ENCODE data around the gene TAF9.
A peak's percentile ranks its signal among the peaks of the same experiment; 100 is the strongest.
"Not testable (repeated sequence)": the region's sequence is repeated elsewhere in the genome, so short reads cannot be mapped to it uniquely, and the experiment has no call there.

The TAF9 gene

DNA sequence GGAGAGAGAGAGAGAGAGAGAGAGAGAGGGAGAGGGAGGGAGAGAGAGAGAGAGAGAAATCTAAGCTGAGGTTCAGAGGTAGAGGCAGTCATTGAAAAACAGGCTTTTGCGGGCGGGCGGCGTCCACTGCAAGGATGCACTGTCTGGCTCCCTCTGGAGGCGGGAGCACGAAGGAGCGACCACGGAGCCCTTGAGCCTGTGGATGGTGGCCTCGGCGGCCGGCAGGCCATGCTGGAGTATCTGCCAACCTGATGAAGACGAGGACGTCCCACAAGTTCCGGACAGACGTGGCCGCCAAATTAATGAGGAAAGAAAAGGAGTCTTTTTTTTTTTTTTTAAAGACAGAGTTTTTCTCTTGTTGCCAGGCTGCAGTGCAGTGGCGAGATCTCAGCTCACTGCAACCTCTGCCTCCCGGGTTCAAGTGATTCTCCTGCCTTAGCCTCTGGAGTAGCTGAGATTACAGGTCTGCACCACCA lies 34.5 kb downstream of the TAF9 start:
- Histone ChIP-seq H3F3A (ENCODE audit: low read depth) (no peaks in the 10 kb centered on the region), H3K9me2 (replicated peaks; ENCODE audit: low read depth, low read length) (no peaks in the 10 kb centered on the region), H3K4me2 (ENCODE audit: low read depth, low read length, poor library complexity, severe bottlenecking) (no peak overlapping the region), H3K4me1 (ENCODE audit: insufficient read depth, low read length, poor library complexity, severe bottlenecking) (peaks cover 11% of the 10 kb centered on the region), H3K9ac (ENCODE audit: low read depth, low read length, poor library complexity, severe bottlenecking) (no peak overlapping the region), H3K79me2 (ENCODE audit: insufficient read depth, low read length) (no peaks in the 10 kb centered on the region), H3K9me3 (ENCODE audit: insufficient read depth, low read depth, low read length) (no peaks in the 10 kb centered on the region), H4K20me1 (ENCODE audit: insufficient read depth, low read length, poor library complexity, severe bottlenecking) (no peaks in the 10 kb centered on the region), H3K36me3 (ENCODE audit: insufficient read depth, low read length) (no peaks in the 10 kb centered on the region), H2AFZ (ENCODE audit: low read length) (no peak overlapping the region; the same call in 1 of the 2 replicates), H3K4me3 (ENCODE audit: low read length, poor library complexity, severe bottlenecking) (no peak overlapping the region), H3K27me3 (ENCODE audit: insufficient read depth, low read length, poor library complexity, severe bottlenecking) (no peaks in the 10 kb centered on the region)
- TF ChIP-seq CTCF (conservative IDR thresholded peaks at IDR 0.05; ENCODE audit: low read length) = peak; percentile 70
- TF ChIP-seq EZH2phosphoT487 (IDR thresholded peaks at IDR 0.05; ENCODE audit: borderline replicate concordance) = no peak

DNA sequence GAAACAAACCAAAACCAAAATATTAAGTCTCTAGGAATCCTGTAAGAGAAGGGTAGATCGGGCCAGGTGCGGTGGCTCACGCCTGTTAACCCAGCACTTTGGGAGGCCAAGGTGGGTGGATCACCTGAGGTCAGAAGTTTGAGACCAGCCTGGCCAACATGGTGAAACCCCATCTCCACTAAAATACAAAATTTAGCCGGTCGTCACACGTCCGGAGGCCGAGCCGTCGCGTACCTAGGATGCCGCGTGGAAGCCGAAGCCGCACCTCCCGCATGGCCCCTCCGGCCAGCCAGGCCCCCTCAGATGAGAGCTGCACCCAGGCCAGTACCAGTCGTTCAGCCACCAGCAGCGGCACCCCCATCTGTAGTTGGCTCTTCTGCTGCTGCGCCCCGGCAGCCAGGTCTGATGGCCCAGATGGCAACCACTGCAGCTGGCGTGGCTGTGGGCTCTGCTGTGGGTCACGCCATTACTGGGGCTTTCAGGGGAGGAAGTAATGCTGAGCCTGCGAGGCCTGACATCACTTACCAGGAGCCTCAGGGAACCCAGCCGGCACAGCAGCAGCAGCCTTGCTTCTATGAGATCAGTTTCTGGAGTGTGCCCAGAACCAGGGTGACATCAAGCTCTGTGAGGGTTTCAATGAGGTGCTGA lies 35.5 kb downstream of the TAF9 start:
- not testable (repeated sequence) for H3K36me3 ChIP-seq (ENCODE audit: insufficient read depth, low read length); H4K20me1 ChIP-seq (ENCODE audit: insufficient read depth, low read length, poor library complexity, severe bottlenecking); H3K9me3 ChIP-seq (ENCODE audit: insufficient read depth, low read depth, low read length); H3K9me2 ChIP-seq (replicated peaks; ENCODE audit: low read depth, low read length); H3K4me3 ChIP-seq (ENCODE audit: low read length, poor library complexity, severe bottlenecking); H3K9ac ChIP-seq (ENCODE audit: low read depth, low read length, poor library complexity, severe bottlenecking); H3F3A ChIP-seq (ENCODE audit: low read depth); H3K79me2 ChIP-seq (ENCODE audit: insufficient read depth, low read length); H3K27me3 ChIP-seq (ENCODE audit: insufficient read depth, low read length, poor library complexity, severe bottlenecking); H2AFZ ChIP-seq (ENCODE audit: low read length)
- Histone ChIP-seq H3K4me1 (ENCODE audit: insufficient read depth, low read length, poor library complexity, severe bottlenecking) (peaks cover 11% of the 10 kb centered on the region), H3K4me2 (ENCODE audit: low read depth, low read length, poor library complexity, severe bottlenecking) (peak overlapping the region; percentile 91)

DNA sequence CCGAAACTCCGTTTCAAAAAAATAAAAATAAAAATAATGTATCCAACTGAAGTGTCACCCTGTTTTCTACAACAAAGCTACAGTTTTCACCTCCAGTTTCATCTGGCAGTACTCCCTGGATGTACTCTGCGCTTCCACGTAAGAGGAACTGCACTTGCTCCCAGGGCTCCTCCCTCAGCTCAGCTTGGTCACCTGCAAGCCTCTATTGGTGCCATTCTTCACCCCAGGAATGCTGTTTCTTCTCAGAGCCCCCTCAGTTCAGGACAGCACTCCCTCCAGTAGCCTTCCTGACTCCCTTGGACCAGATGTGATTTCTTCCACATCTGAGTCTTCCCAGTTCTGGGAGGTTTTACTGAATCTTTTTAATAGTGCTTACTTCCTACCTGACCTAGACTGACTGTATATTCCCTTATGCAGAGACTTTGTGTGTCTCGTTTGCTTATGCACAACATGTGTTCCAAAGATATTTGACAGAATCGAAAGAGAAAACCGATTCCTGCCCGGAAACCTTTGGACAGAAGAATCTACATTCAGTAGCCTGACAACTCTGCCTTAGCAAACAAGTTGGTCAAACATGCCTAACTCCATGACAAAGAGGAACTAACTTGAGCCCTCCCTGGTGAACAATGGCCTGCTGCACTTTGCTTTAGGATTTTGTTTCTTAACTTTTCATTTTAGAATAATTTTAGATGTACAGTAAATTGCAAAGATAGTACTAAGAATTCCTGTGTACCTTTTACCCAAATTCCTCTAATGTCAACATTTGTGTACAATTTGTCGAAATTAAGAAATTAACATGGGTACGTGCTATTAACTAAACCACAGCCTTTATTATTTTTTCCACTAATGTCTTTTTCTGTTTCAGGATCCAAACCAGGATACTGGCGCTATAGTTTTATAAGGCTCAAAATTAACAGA lies 37.5 kb downstream of the TAF9 start:
- Histone ChIP-seq H3F3A (ENCODE audit: low read depth) (no peaks in the 10 kb centered on the region), H3K9ac (ENCODE audit: low read depth, low read length, poor library complexity, severe bottlenecking) (peak overlapping the region; percentile 82), H2AFZ (ENCODE audit: low read length) (peak overlapping the region; percentile 93), H3K9me2 (replicated peaks; ENCODE audit: low read depth, low read length) (no peaks in the 10 kb centered on the region), H3K27me3 (ENCODE audit: insufficient read depth, low read length, poor library complexity, severe bottlenecking) (no peaks in the 10 kb centered on the region), H3K4me3 (ENCODE audit: low read length, poor library complexity, severe bottlenecking) (peak overlapping the region; percentile 81), H4K20me1 (ENCODE audit: insufficient read depth, low read length, poor library complexity, severe bottlenecking) (no peaks in the 10 kb centered on the region), H3K4me2 (ENCODE audit: low read depth, low read length, poor library complexity, severe bottlenecking) (peak overlapping the region; percentile 91), H3K4me1 (ENCODE audit: insufficient read depth, low read length, poor library complexity, severe bottlenecking) (peaks cover 11% of the 10 kb centered on the region), H3K9me3 (ENCODE audit: insufficient read depth, low read depth, low read length) (no peaks in the 10 kb centered on the region), H3K79me2 (ENCODE audit: insufficient read depth, low read length) (no peaks in the 10 kb centered on the region), H3K36me3 (ENCODE audit: insufficient read depth, low read length) (no peaks in the 10 kb centered on the region)
- TF ChIP-seq EZH2phosphoT487 (IDR thresholded peaks at IDR 0.05; ENCODE audit: borderline replicate concordance) = no peak
- no peak for TF ChIP-seq CTCF (conservative IDR thresholded peaks at IDR 0.05; ENCODE audit: low read length)

Data from Loucy (cell line).